HFF-Myc (cell line): Measurements from ENCODE around the gene LRRC8C.
"Not testable (repeated sequence)": the region's sequence is repeated elsewhere in the genome, so short reads cannot be mapped to it uniquely, and the experiment has no call there.

Experiments used
- DNase-seq: peaks from one replicate; pipeline ENCODE4 v3.0.0-alpha.2; 2011; ENCODE audit warnings: low read depth; ENCODE audit errors: extremely low read depth
- H3K4me3 ChIP-seq: replicated peaks from 2 replicates; pipeline ENCODE4 v1.5.1; 2011; ENCODE audit warnings: low read depth, mild to moderate bottlenecking, control low read depth, low read length
- CTCF ChIP-seq: IDR thresholded peaks from 2 replicates; pipeline ENCODE4 v1.5.1; 2012; ENCODE audit warnings: mild to moderate bottlenecking, low read depth, low read length, control low read depth; ENCODE audit errors: missing control alignments

The LRRC8C gene

DNA sequence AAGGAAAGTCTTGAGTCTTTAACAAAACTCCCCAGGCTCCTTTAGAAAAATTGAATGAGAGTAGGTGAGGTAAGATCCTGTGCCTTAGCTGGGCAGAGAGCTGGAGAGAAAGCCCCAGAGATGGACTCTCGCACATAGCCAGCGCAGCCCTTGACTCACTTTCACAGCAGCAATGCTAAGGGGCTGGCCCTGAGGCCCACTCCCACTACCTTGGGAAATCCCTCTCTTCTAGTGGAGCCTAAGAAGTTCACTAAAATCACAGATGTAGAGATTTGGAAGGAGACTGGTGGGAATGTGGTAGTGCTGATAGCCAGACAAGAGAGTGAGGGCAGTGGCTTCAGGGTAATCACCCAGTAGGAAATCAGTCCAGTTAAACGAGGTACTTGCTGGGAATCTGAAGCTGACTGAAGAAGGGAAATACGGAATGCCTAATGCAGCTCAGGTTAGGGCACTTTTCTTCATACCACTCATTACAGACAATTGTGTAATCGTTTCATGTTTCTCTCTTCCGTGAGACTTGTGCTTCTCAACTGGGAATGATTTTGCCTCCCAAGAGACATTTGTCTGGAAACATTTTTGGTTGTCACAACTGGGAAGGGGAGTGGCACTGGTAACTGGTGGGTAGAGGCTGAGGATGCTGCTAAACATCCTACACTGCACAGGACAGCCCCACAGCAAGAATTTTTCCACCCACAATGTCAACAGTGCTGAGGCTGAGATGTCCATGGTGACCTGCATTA, 42.4 kb upstream of the LRRC8C start:
- no peak overlapping the region for H3K4me3 ChIP-seq
- no peak for TF ChIP-seq CTCF
- no peak for DNase-seq

DNA sequence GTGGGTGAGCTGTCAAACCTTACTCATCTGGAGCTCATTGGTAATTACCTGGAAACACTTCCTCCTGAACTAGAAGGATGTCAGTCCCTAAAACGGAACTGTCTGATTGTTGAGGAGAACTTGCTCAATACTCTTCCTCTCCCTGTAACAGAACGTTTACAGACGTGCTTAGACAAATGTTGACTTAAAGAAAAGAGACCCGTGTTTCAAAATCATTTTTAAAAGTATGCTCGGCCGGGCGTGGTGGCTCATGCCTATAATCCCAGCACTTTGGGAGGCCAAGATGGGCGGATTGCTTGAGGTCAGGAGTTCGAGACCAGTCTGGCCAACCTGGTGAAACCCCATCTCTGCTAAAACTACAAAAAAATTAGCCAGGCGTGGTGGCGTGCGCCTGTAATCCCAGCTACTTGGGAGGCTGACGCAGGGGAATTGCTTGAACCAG, 40.0 kb upstream of the LRRC8C start:
- H3K4me3 ChIP-seq, DNase-seq: not testable (repeated sequence)

DNA sequence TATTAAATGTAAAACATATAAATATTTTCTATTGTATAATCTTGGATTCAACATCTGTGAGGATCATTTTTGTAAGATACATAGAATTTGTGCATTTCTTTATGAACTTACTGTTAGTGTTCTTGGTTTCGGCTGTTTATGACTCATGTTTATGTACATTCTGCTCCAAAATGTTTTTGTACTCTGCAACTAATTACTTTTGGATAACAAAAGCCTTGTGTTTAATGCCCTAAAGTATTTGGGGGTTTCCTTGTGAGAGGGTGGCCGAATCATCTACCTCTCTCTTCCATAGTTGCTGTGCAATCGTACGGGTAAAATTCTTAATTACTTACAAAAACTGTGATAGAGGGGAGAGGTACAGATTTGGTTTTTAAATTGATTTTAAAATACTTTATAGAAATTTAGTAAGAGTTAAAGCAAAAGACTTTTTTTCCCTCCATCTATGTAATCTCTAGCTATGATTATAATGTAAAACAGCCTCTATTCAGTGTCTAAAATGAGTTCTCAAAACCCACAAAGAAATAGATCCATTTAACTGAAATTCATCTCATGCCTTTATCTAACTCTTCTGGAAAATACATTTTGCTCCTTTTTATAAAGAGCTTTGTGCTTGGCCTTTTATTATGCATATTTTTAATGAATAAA, 38.7 kb upstream of the LRRC8C start:
- no peak overlapping the region for H3K4me3 ChIP-seq
- peak; percentile 7 for DNase-seq
- TF ChIP-seq CTCF = no peak

DNA sequence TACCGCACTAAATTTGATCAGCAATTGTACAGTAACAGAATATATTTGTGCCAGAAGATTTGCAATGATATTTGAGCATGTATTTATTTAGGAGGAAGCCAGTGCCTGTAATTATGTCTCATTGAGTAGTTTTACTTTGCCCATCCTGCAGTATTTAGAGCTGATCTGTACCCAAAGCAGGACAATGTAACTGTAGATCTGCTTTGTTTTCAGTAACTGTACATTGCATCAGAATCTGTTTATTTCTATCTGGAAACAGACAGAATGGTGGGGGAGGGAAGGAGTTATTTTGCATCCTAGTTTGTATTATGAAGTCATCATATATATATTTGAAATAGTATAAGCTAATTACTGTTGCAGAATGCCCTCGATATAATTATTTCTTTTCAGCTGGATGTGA, 36.2 kb upstream of the LRRC8C start:
- no peak overlapping the region for H3K4me3 ChIP-seq
- DNase-seq = no peak

DNA sequence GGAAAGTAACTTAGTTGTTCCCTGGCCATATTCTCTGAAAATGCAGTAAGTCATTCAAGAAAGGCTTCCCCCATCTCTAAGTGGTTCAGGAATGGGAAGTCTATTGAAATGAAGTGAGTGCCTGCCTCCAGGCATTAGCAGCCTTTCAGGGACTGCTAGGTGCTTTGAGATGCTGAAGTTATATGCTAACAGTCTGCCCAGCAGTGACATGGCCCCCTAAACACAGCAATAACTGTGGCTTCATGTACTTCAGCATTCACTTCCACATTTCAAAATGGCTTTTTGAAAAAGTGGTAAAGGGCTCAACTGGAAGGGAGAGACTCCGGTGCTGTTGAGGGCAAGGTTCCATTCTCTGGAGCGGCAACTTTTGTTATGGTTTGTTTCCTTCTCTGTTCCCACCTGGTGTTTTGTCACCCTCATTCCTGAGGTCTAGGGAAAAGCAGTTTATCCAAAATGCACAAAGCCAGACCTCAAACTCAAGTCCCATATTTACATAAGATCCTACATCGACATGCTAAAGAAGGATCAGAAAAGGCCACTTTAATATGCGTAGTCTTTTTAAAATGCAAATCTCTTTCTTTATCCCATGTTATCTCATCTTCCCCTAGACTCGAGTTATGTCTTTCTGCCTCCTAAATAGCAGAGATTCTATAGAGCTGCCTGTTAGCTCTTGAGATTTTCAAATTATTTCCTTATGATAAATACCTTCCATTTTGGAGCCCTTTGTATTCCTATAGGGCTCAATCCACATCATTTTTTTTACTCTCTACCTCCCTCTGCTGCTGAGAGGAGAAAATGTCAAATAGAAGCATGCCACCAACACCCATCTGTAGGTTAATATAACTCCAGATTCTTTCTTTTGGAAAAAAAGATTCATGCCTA, 34.2 kb upstream of the LRRC8C start:
- no peak overlapping the region for H3K4me3 ChIP-seq
- DNase-seq = no peak

More for the DNA sequence above, 36.2 kb upstream of the LRRC8C start:
- no peak for TF ChIP-seq CTCF

GRCh38 chr1:89599332-89599630, 33.6 kb upstream of the LRRC8C start:
- no peak overlapping the region for H3K4me3 ChIP-seq
- no peak for DNase-seq
- no peak for TF ChIP-seq CTCF

More for the DNA sequence above, 34.2 kb upstream of the LRRC8C start:
- peak; percentile 45 for TF ChIP-seq CTCF
